Renal cortex interstitium (tissue), 15 donors: ENCODE results near the gene UNC5C. TPM values are rescaled to one million over a fixed set of nuclear protein-coding genes. Genes with fewer than 3 reads are reported as not detected.

ENCODE experiments used
- DNase-seq, 11 donors: peaks; one replicate each; pipeline ENCODE4 v3.0.0-alpha.2; 2013; ENCODE audit warnings: low read depth in 9 of 11, low spot score in 4 of 11; ENCODE audit errors: extremely low read depth in 1 of 11
- long read RNA-seq, 16 experiments: transcript quantifications; one replicate each; lab custom pipeline, GENCODE V29; 2026
- polyA plus RNA-seq, 3 donors: library from polyadenylated mRNA; unstranded; fragments of 120-200 nt; gene quantifications; one replicate each; pipeline ENCODE4 v1.2.1, GENCODE V29; 2013; ENCODE audit not compliant: insufficient read length in 3 of 3

UNC5C gene
- polyA plus RNA-seq, result 10 to 100 TPM; 34.1 to 43.8 (median 41.3) TPM
- long read RNA-seq, donor 1, partial matches to known transcripts, result 8 of 8 reads
- long read RNA-seq, donor 1, other reads (novel, unspliced or antisense), result 0 of 8 reads
- long read RNA-seq, donor 2, result 0 reads
- long read RNA-seq, donor 3, result 0 reads
- long read RNA-seq, donor 4, result 0 reads
- long read RNA-seq, donor 5, result 0 reads
- long read RNA-seq, donor 6, full-length matches to known transcripts, result 1 of 14 reads
- long read RNA-seq, donor 6, partial matches to known transcripts, result 13 of 14 reads
- long read RNA-seq, donor 6, other reads (novel, unspliced or antisense), result 0 of 14 reads
- long read RNA-seq, donor 7, result 0 reads
- long read RNA-seq, donor 8, result 0 reads
- long read RNA-seq, donor 9, partial matches to known transcripts, result 9 of 9 reads
- long read RNA-seq, donor 9, other reads (novel, unspliced or antisense), result 0 of 9 reads
- long read RNA-seq, donor 10, partial matches to known transcripts, result 9 of 9 reads
- long read RNA-seq, donor 10, other reads (novel, unspliced or antisense), result 0 of 9 reads
- long read RNA-seq, donor 11, partial matches to known transcripts, result 10 of 10 reads
- long read RNA-seq, donor 11, other reads (novel, unspliced or antisense), result 0 of 10 reads
- long read RNA-seq, donor 12, result 0 reads
- long read RNA-seq, donor 13, result 0 reads
- long read RNA-seq, donor 14, result 0 reads
- long read RNA-seq, donor 15, result 0 reads
- long read RNA-seq, donor 16, full-length matches to known transcripts, result 1 of 42 reads
- long read RNA-seq, donor 16, partial matches to known transcripts, result 34 of 42 reads
- long read RNA-seq, donor 16, other reads (novel, unspliced or antisense), result 7 of 42 reads

DNA sequence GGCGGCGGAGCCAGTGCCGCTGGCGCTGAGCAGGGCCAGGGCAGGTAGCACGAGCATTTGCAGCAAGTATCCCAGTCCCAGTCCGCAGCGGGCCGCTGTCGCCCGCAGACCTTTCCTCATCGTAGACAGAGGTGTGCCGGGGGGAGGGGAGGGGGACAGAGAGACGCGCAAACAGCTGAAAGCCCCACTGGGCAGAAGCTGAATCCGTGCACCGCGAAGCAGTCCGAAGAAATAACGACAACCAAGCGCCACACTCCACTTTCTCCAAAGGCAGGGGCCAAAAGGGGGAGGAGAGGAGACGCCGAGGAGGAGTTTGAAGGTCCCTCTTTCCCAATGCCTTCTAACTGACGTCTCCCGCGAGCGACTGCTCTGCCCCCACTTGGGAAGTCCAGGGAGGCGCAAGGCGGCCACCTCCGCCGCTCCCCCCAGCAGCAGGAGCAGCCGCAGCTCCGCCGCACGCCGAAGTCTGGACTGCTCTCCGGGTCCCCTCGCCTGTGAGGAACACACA is at the start of gene UNC5C:
UNC5C (minus strand) TSS at position 236 of the 508 bp plus-strand sequence.
- peak in 9 of 11 donors; percentile 72 to 89 (median 83) for DNase-seq

DNA sequence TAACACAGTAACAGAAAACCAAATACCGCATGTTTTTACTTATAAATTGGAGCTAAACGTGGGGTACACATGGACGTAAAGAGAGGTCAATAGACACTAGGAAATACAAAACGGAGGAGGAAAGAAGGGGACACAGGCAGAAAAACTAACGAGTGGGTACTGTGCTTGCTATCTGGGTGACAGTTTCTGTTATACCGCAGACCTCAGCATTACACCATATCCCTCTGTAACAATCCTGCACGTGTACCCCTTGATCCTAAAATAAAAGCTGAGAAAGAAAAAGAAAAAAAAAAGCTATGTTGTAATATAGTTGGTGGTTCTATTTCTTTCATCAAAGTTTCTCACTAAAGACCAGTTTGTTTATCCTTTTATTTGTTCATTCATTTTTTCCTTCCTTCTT is 47.9 kb upstream of the UNC5C start:
- DNase-seq, result no peak

DNA sequence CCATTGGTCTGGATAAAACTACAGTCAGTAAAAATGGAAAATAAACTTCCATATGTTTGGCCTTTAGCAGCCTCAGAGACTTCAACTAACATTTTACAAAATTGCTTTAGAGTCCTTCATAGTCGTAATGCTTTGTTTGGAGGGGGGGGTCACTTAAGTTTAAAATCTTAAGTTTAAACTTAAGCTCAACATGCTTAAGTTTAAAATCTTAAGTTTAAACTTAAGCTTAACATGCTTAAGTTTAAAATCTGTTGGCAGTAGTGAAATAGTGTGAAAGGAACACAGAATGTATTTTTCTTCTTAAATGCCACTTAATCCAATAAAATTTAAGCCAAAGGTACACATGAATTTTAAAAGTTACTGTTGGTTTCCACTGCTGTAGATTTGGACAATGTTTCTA is 45.9 kb upstream of the UNC5C start:
- DNase-seq, result peak in 1 of 11 donors; percentile 5

DNA sequence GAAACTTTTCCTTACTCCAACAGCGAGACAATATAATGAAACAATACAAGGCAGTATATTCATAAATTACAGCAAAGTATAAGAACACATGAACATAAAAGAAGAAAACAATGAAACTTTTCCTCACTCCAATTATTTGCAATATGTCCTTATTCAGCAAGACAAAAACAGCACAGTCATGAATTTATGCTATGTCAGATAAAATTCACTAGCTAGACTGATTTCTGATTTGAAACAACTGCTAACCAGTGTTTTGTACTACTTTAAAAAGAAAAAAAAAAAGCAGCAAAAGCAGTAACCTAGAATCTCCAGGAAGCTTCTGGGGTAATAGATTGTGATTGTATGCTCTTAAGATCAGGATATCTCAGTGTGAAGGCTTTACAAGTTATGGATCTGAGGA is 45.2 kb upstream of the UNC5C start:
- DNase-seq, result no peak

DNA sequence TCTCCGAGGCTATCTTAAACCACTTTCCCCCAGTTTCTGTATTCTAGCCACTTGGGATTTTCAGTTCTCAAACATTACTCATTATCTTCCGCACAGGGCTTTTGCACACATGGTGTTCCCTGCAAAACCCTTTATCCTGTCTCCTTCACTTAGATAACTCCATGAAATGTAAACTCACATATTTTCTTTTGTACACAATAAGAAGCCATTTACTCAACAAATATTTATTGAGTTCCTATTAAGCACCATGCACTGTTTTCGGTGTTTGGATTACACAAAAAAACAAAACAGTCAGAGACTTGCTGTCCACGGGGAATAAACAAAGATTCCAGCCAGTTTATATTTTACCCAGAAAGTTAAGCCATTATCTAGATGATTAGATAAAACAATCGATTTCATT is 42.5 kb upstream of the UNC5C start:
- no peak for DNase-seq

- DNase-seq, result no peak
Observed at GRCh38 chr4:95590615-95591014, 41.8 kb upstream of the UNC5C start.

DNA sequence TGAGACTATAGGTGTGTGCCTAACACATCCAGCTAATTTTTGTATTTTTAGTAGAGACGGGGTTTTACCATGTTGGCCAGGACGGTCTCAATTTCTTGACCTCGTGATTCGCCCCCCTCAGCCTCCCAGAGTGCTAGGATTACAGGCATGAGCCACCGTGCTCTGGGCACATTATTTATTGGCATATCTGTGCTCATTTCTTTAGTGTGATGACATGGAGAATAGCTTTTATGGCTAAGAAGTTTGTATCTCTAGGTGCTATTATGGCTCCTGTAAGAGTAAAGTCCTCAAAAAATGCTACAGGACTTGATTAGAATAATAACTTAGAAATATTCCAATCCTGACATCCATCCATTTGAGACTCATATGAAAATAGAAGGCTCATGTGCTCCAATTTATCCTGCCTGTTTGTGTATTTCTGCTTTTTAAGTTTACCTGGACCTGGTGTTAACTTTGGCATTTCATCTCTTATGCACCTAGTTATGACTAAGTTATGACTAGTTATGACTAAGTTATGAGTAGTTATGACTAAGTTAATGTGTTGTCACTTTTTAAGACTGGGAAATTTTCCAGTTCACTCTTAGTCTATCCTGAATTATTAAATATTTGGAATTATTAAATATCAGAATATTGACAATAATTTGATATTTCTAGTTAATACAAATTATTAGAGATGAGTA is 36.4 kb upstream of the UNC5C start:
- no peak for DNase-seq

DNA sequence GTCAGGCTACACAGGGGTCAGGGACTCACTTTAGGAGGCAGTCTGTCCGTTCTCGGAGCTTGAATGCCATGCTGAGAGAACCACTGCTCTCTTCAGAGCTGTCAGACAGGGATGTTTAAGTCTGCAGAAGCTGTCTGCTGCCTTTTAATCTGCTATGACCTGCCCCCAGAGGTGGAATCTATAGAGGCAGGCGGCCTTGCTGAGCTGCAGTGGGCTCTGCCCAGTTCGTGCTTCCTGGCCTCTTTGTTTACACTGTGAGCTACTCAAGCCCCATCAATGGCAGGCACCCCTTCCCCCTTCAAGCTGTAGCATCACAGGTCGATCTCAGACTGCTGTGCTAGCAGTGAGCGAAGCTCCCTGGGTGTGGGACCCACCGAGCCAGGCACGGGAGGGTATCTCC is 31.5 kb upstream of the UNC5C start:
- DNase-seq, result no peak

GRCh38 chr4:95572304-95572991 is 23.7 kb upstream of the UNC5C start:
- DNase-seq, result peak in 8 of 11 donors; percentile 29 to 70 (median 60)

DNA sequence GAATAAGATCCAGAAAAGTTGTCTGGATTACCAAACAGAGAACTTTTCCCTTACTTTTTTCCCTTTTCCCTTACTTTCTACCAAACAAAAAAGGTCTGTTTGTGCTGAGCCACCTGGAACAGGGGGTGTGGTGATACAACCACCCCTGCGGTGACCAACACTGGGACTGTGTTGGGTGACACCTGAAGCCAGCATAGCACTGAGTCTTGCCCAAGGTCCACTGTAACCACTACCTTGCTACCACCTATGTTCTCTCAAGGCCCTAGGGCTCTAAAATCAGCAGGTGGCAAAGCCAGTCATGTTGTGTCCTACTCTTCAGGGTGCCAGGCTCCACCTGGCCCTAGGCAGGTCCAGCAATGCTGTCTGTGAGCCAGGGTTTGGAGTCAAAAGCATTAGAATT is 22.8 kb upstream of the UNC5C start:
- no peak for DNase-seq

GRCh38 chr4:95563638-95564337 is 15.0 kb upstream of the UNC5C start:
- no peak for DNase-seq

DNA sequence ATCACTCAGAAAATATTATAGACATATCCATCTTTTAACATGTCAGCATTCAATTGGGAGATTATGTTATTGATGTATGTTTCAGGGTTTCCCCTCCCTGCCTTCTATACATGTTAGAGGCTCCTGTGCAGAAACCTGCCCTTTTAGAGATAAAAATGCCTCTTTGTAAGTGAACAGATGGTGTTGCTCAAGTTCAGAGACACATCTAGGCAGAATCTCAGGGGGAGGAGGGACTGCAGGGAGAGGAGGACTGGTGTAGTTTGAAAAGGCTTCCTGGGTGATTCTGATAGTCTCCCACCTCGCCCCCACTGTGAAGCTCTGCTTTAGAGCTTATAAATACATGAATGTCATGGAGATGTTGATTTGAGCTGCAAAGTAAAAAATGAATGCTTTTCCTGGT is 12.0 kb upstream of the UNC5C start:
- no peak for DNase-seq

DNA sequence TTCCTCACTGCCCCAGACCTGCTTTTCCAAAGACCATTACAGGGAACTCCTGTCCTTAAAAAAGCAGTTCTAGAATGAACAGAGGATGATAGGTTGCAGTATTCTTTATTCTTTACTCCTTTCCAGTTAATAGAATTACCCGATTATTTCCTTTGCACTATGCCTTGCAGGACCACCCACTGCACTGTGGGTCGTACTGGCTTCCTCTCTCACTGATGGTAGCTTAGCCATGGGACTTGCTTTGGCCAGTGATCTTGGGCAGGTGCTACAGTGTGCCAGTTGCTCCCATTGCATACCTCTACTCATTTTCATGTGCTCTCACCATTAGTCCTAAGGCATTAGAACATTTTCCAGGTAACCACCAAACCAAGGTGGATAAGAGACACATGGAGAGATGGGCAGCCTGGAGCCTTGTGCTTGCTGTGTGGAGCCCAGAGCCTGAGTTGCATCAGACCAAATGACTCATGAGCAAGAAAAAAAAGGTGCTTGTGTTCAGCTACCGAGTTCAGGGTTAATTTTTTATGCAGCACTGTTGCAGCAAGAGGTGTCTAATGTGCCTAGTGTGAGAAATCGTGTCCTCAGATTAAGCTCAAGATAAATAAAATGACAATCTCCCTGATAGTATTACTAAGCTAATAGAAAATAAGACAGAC is 7.6 kb upstream of the UNC5C start:
- no peak for DNase-seq

DNA sequence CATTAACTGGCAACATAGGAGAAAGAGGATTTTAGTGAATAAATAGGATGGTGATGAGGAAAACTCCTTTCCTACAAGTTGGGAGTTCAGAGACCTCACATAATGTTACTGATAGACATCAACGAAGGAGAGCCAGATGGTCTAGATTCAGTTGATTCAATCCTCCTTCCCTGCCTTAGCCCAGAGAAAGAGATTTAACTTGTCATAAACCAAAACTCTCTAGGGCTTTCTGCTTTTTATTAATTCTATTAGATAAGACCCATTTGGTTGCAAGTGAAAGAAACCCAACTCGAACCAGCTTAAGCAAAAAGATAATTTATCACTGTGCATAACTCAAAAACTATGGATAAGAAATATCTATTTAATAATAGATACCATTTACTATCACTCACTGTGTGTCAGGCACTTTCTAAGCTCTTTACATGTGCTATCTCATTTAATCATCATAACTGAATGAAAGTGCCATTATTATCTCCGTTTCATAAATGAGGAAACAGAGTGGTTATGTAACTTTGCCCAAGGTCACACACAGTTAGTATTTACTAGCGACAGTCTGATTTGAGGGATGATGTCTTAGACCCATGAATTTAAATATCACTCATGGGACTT is 4.3 kb upstream of the UNC5C start:
- DNase-seq, result no peak

DNA sequence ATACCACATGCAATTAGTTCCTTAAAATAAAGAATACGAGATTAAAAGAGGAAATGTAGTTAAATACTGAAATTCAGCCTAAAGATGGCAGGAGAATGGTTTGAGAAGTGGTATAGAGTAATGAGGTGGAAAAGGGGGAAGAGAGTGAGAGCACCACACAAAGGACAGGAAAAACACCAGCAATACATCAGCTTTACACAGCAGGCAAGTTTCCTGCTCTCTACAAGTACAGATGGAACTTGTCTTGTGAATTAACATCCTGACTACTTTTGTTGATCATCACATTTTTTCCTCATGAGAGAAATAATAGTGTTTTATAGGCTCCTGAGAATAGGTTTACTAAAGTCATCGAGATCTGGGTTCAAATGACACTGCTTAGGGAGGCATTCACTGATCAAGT is 2.9 kb upstream of the UNC5C start:
- no peak for DNase-seq

DNA sequence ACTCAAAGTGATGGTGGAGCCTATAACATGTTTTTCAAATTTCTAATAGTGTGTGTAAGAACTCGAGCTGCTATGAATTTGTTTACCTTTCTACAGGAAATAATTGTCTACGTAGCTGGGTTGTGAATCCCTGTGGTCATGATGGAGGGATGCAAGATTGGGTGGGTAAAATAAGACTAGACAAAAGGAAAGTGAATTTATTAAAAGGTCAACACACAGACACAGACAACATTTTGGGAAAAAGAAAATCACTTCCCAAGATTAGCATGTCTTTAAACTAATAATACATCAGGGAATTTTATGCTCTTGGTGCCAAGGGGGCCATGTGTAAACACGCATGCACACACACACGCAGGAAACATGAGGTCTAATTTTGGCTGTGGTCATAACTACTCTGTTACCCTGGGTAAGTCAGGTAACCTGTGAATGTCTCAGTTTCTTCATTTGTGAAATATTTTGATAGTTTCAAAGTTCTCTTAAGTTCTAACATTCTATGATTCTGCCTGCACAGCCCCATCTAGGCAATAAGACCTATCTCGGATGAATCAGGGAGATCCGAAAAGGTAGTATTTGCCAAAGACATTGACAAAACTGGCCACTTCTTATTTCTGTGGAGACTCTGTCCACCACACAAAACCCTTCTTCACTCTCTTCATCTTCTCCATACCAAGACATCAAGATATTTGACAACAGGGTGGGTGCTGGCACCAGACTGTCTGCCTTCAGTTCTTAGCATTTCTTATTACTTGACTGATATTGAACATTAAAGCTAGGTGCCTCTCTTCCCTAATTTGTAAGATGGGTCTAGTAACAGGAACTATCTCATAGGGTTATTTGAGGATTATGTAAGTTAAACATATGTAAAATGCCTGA is 1.6 kb upstream of the UNC5C start:
- no peak for DNase-seq
